ENCODE measurements around the gene ATP1A4. TPM values are rescaled to one million over a fixed set of nuclear protein-coding genes. Genes with fewer than 3 reads are reported as not detected.

ATP1A4 gene
- total and polyA plus RNA-seq, 2 of the 13 experiments (the other 11 are each of a cell fraction or from before 2014, with no cell fraction given): not detected

DNA sequence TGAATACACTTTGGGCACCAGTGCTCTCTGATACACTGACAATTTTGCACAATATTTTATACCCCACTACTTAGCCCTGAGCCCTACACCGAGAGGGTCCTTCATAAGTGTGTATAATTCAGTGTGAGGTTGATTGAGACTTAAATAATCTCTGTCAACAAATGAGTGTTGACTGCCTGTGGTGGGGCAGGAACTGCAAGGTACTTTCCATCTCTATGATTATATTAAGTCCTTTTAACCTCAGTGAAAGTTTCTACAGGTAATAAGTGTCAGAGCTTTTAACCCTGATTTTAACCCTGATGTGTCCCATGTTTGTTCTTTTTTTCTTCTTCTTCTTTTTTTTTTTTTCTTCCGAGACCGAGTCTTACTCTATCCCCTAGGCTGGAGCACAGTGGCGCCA, 44.7 kb downstream of the ATP1A4 start:
- POLR2A ChIA-PET: no interaction called here
- Histone ChIP-seq H3K9ac (ENCODE audit: insufficient read depth, low read depth, low read length) (no peak overlapping the region), H3K79me2 (ENCODE audit: insufficient read depth, low read length) (no peaks in the 10 kb centered on the region), H3K4me2 (ENCODE audit: low read depth, low read length) (no peak overlapping the region), H4K20me1 (ENCODE audit: insufficient read depth, low read length) (no peaks in the 10 kb centered on the region), H2AFZ (ENCODE audit: low read length) (no peak overlapping the region), H3K27me3 (ENCODE audit: control insufficient read depth in 1 of 2, insufficient read depth in 2 of 2, low read length in 2 of 2) (peaks cover 2 to 18% of the 10 kb centered on the region in 2 experiments; a peak in 4 of 5 replicates), H3K4me1 (ENCODE audit: insufficient read depth, low read length) (peaks cover 34% of the 10 kb centered on the region), H3K4me3 (replicated peaks in 1 of 3; ENCODE audit: insufficient read depth in 1 of 3, low read depth in 2 of 3, low read length in 3 of 3) (no peak overlapping the region), H3K27ac (ENCODE audit: extremely low read length, insufficient read depth, low read length) (no peak overlapping the region), H3K36me3 (replicated peaks in 1 of 2; ENCODE audit: control insufficient read depth in 1 of 2, insufficient read depth in 2 of 2, low read length in 2 of 2) (no peaks in the 10 kb centered on the region), H3K9me3 (ENCODE audit: low read length) (no peaks in the 10 kb centered on the region)
- in situ Hi-C loops (cut with HindIII; ENCODE audit: extremely low pct_ligation_motif_present, low pct_unique_long_range_greater_than_20kb): no loop called here
- no peak for TF ChIP-seq ZNF674 (CRISPR knock-in tag; IDR thresholded peaks at IDR 0.05; ENCODE audit: low read depth)
- no peak for TF ChIP-seq ZNF20 (CRISPR knock-in tag; IDR thresholded peaks at IDR 0.05)
- no peak for TF ChIP-seq CBX1 (IDR thresholded peaks at IDR 0.05; ENCODE audit: low read depth)
- TF ChIP-seq, protein P1, sequence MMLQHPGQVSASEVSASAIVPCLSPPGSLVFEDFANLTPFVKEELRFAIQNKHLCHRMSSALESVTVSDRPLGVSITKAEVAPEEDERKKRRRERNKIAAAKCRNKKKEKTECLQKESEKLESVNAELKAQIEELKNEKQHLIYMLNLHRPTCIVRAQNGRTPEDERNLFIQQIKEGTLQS (CRISPR knock-in tag; IDR thresholded peaks at IDR 0.05): no peak
- TF ChIP-seq, protein P2, sequence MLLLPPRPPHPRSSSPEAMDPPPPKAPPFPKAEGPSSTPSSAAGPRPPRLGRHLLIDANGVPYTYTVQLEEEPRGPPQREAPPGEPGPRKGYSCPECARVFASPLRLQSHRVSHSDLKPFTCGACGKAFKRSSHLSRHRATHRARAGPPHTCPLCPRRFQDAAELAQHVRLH (CRISPR knock-in tag; IDR thresholded peaks at IDR 0.05; ENCODE audit: borderline replicate concordance, low read depth): no peak
- TF ChIP-seq PHB2 (IDR thresholded peaks at IDR 0.05; ENCODE audit: partially characterized antibody): no peak
- TF ChIP-seq MAFF (IDR thresholded peaks at IDR 0.05; ENCODE audit: low read depth, low read length): no peak
- TF ChIP-seq, protein P3, sequence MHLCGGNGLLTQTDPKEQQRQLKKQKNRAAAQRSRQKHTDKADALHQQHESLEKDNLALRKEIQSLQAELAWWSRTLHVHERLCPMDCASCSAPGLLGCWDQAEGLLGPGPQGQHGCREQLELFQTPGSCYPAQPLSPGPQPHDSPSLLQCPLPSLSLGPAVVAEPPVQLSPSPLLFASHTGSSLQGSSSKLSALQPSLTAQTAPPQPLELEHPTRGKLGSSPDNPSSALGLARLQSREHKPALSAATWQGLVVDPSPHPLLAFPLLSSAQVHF (CRISPR knock-in tag; IDR thresholded peaks at IDR 0.05): no peak
- FAIRE-seq (no peak), ATAC-seq (no peak), DNase-seq (ENCODE audit: low spot score) (no peak)
- intact Hi-C loops (cut with micrococcal nuclease; ENCODE audit: unreplicated experiment): loop anchor here (10.0 kb wide), 1 partner anchor 179 kb away; no protein-coding TSS in a partner anchor
- BruUV-seq (replicated peaks): no TSS peak
- CTCF ChIA-PET (ENCODE audit: low intra/inter-chr PET ratio, low total read pairs): no interaction called here
- 64% methylated on average over 3 of the region's 4 CpGs for WGBS (ENCODE audit: low lambda C conversion rate)

DNA sequence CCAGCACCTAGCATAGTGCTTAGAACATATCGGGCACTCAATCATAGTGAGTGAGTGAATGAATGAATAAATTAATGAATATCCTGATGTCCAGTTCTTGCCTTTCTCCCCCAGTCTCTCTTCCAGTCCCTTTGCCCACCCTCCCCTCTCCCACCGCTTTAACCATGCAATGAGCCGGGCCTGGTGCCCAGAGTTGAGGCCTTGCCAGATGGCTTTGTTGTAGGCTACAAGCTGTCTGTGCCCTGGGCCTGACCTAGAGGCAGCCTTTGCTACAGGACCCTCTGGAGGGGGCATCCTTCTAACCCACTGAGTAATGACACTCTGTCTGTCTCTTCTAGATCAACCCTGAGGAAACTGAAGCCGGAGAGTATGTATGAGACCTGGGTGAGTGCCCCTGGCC, 45.8 kb downstream of the ATP1A4 start:
- Histone ChIP-seq H3K27ac (ENCODE audit: extremely low read length, insufficient read depth, low read length) (no peak overlapping the region), H3K27me3 (ENCODE audit: control insufficient read depth in 1 of 2, insufficient read depth in 2 of 2, low read length in 2 of 2) (peaks cover 1 to 11% of the 10 kb centered on the region in 2 experiments; a peak in 2 of 5 replicates), H3K36me3 (replicated peaks in 1 of 2; ENCODE audit: control insufficient read depth in 1 of 2, insufficient read depth in 2 of 2, low read length in 2 of 2) (no peaks in the 10 kb centered on the region), H3K4me1 (ENCODE audit: insufficient read depth, low read length) (peaks cover 32% of the 10 kb centered on the region), H3K79me2 (ENCODE audit: insufficient read depth, low read length) (no peaks in the 10 kb centered on the region), H3K4me3 (replicated peaks in 1 of 3; ENCODE audit: insufficient read depth in 1 of 3, low read depth in 2 of 3, low read length in 3 of 3) (no peak overlapping the region), H3K4me2 (ENCODE audit: low read depth, low read length) (no peak overlapping the region), H3K9me3 (ENCODE audit: low read length) (no peaks in the 10 kb centered on the region), H3K9ac (ENCODE audit: insufficient read depth, low read depth, low read length) (no peak overlapping the region), H2AFZ (ENCODE audit: low read length) (no peak overlapping the region), H4K20me1 (ENCODE audit: insufficient read depth, low read length) (no peaks in the 10 kb centered on the region)
- in situ Hi-C loops (cut with HindIII; ENCODE audit: extremely low pct_ligation_motif_present, low pct_unique_long_range_greater_than_20kb): no loop called here
- DNase-seq (ENCODE audit: low spot score) (no peak), FAIRE-seq (no peak), ATAC-seq (no peak)
- ChIA-PET POLR2A (no interaction called here), CTCF (ENCODE audit: low intra/inter-chr PET ratio, low total read pairs) (no interaction called here)
- no TSS peak for BruUV-seq (replicated peaks)
- 79% methylated on average over 4 of the region's 4 CpGs for WGBS (ENCODE audit: low lambda C conversion rate)
- intact Hi-C loops (cut with micrococcal nuclease; ENCODE audit: unreplicated experiment): loop anchor here (10.0 kb wide), 1 partner anchor 178 kb away; no protein-coding TSS in a partner anchor
- TF ChIP-seq, protein P4, sequence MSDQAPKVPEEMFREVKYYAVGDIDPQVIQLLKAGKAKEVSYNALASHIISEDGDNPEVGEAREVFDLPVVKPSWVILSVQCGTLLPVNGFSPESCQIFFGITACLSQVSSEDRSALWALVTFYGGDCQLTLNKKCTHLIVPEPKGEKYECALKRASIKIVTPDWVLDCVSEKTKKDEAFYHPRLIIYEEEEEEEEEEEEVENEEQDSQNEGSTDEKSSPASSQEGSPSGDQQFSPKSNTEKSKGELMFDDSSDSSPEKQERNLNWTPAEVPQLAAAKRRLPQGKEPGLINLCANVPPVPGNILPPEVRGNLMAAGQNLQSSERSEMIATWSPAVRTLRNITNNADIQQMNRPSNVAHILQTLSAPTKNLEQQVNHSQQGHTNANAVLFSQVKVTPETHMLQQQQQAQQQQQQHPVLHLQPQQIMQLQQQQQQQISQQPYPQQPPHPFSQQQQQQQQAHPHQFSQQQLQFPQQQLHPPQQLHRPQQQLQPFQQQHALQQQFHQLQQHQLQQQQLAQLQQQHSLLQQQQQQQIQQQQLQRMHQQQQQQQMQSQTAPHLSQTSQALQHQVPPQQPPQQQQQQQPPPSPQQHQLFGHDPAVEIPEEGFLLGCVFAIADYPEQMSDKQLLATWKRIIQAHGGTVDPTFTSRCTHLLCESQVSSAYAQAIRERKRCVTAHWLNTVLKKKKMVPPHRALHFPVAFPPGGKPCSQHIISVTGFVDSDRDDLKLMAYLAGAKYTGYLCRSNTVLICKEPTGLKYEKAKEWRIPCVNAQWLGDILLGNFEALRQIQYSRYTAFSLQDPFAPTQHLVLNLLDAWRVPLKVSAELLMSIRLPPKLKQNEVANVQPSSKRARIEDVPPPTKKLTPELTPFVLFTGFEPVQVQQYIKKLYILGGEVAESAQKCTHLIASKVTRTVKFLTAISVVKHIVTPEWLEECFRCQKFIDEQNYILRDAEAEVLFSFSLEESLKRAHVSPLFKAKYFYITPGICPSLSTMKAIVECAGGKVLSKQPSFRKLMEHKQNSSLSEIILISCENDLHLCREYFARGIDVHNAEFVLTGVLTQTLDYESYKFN (CRISPR knock-in tag; conservative IDR thresholded peaks at IDR 0.05): no peak
- TF ChIP-seq SMAD1 (CRISPR knock-in tag; IDR thresholded peaks at IDR 0.05; ENCODE audit: borderline replicate concordance, low read depth) (no peak), MED8 (CRISPR knock-in tag; IDR thresholded peaks at IDR 0.05; ENCODE audit: insufficient replicate concordance) (no peak), RBFOX2 (IDR thresholded peaks at IDR 0.05; ENCODE audit: low read depth, low read length) (no peak), ZNF225 (CRISPR knock-in tag; IDR thresholded peaks at IDR 0.05) (no peak), NKX3-1 (CRISPR knock-in tag; IDR thresholded peaks at IDR 0.05) (no peak), PAF1 (CRISPR knock-in tag; IDR thresholded peaks at IDR 0.05) (no peak), TARDBP (CRISPR knock-in tag; IDR thresholded peaks at IDR 0.05) (no peak)

Data from HepG2 (cell line).